Measurements from ENCODE around the gene TAF11L2. TPM values are rescaled to one million over a fixed set of nuclear protein-coding genes. Genes with fewer than 3 reads are reported as not detected.
"Not testable (repeated sequence)": the region's sequence is repeated elsewhere in the genome, so short reads cannot be mapped to it uniquely, and the experiment has no call there.

TAF11L2 gene
- not detected for total RNA-seq

- WGBS, 2 donors = 86 to 91% methylated on average over 7 to 8 of the region's 8 CpGs
- H3K4me1 ChIP-seq; H3K4me3 ChIP-seq; H3K27ac ChIP-seq; DNase-seq (ENCODE audit: low spot score in 2 of 2); H3K27me3 ChIP-seq; H3K9me3 ChIP-seq; H3K36me3 ChIP-seq: not testable (repeated sequence)
Observed at GRCh38 chr5:17497931-17498330, at the start of gene TAF11L2. Gene TAF11L2 (plus strand): TSS chr5:17498231.

GRCh38 chr5:17448877-17449276 lies 49.2 kb upstream of the TAF11L2 start:
- DNase-seq (ENCODE audit: low spot score in 2 of 2) = no peak
- 94 to 96% methylated on average over 3 of the region's 3 CpGs for WGBS, 2 donors

GRCh38 chr5:17452936-17453335 lies 45.1 kb upstream of the TAF11L2 start:
- H3K36me3 ChIP-seq = no peaks in the 10 kb centered on the region
- TF ChIP-seq POLR2A (IDR thresholded peaks at IDR 0.05) (no peak), EP300 (IDR thresholded peaks at IDR 0.05) (no peak), CTCF (IDR thresholded peaks at IDR 0.05) (no peak)
- DNase-seq (ENCODE audit: low spot score in 2 of 2) = no peak
- H3K27ac ChIP-seq = no peak overlapping the region
- H3K4me3 ChIP-seq = no peak overlapping the region
- H3K4me1 ChIP-seq = no peaks in the 10 kb centered on the region
- H3K27me3 ChIP-seq = no peaks in the 10 kb centered on the region
- 75 to 80% methylated on average over 4 of the region's 4 CpGs for WGBS, 2 donors
- peaks cover 0 to 11% (median 0%) of the 10 kb centered on the region in 4 donors for H3K9me3 ChIP-seq

More at GRCh38 chr5:17448877-17449276, 49.2 kb upstream of the TAF11L2 start:
- TF ChIP-seq EP300 (IDR thresholded peaks at IDR 0.05) (no peak), POLR2A (IDR thresholded peaks at IDR 0.05) (no peak), CTCF (IDR thresholded peaks at IDR 0.05) (no peak)
- Histone ChIP-seq H3K4me3 (no peak overlapping the region), H3K9me3 (no peaks in the 10 kb centered on the region), H3K4me1 (no peaks in the 10 kb centered on the region), H3K27ac (no peak overlapping the region), H3K36me3 (no peaks in the 10 kb centered on the region), H3K27me3 (no peaks in the 10 kb centered on the region)

- Histone ChIP-seq H3K27me3 (no peaks in the 10 kb centered on the region), H3K27ac (no peak overlapping the region), H3K4me1 (no peaks in the 10 kb centered on the region), H3K4me3 (no peak overlapping the region), H3K36me3 (no peaks in the 10 kb centered on the region), H3K9me3 (peaks cover 0 to 18% (median 0%) of the 10 kb centered on the region in 4 donors)
- TF ChIP-seq CTCF (IDR thresholded peaks at IDR 0.05) = no peak
- TF ChIP-seq POLR2A (IDR thresholded peaks at IDR 0.05) = no peak
- no peak for TF ChIP-seq EP300 (IDR thresholded peaks at IDR 0.05)
- no peak for DNase-seq (ENCODE audit: low spot score in 2 of 2)
- WGBS, 2 donors = 62 to 69% methylated on average over 3 of the region's 3 CpGs
Observed at GRCh38 chr5:17455942-17456341, 42.1 kb upstream of the TAF11L2 start.

- H3K4me3 ChIP-seq = no peak overlapping the region
- H3K4me1 ChIP-seq = no peaks in the 10 kb centered on the region
- H3K27ac ChIP-seq = no peak overlapping the region
- DNase-seq (ENCODE audit: low spot score in 2 of 2) = no peak
- no peaks in the 10 kb centered on the region for H3K27me3 ChIP-seq
- H3K36me3 ChIP-seq = no peaks in the 10 kb centered on the region
- 92 to 95% methylated on average over 6 of the region's 6 CpGs for WGBS, 2 donors
- TF ChIP-seq CTCF (IDR thresholded peaks at IDR 0.05) (no peak), POLR2A (IDR thresholded peaks at IDR 0.05) (no peak), EP300 (IDR thresholded peaks at IDR 0.05) (no peak)
- peaks cover 0 to 33% (median 0%) of the 10 kb centered on the region in 4 donors for H3K9me3 ChIP-seq
Observed at GRCh38 chr5:17461793-17462192, 36.2 kb upstream of the TAF11L2 start.

GRCh38 chr5:17463653-17464052 lies 34.4 kb upstream of the TAF11L2 start:
- Histone ChIP-seq H3K4me3 (no peak overlapping the region), H3K27ac (no peak overlapping the region), H3K36me3 (no peaks in the 10 kb centered on the region), H3K4me1 (no peaks in the 10 kb centered on the region), H3K27me3 (no peaks in the 10 kb centered on the region), H3K9me3 (peaks cover 0 to 27% (median 0%) of the 10 kb centered on the region in 4 donors)
- DNase-seq (ENCODE audit: low spot score in 2 of 2) = no peak
- 70 to 100% methylated on average over 1 to 5 of the region's 5 CpGs for WGBS, 2 donors
- no peak for TF ChIP-seq EP300 (IDR thresholded peaks at IDR 0.05)
- TF ChIP-seq POLR2A (IDR thresholded peaks at IDR 0.05) = no peak
- no peak for TF ChIP-seq CTCF (IDR thresholded peaks at IDR 0.05)
